Hematopoietic multipotent progenitor cell treated with erythropoietin and hydrocortisone succinate and interleukin-3 and kit ligand, for 17 days (in vitro differentiated cells): Measurements from ENCODE around the gene DAB1.

Source experiments
- DNase-seq: peaks from one replicate; pipeline ENCODE4 v3.0.0-alpha.2; 2015; ENCODE audit warnings: low spot score

Gene DAB1

GRCh38 chr1:57218487-57219079 lies 205.3 kb downstream of the DAB1 start:
- peak; percentile 61 for DNase-seq

- no peak for DNase-seq
Observed at GRCh38 chr1:57217905-57218304, 206.0 kb downstream of the DAB1 start.

- DNase-seq: no peak
Observed at GRCh38 chr1:57214951-57215575, 208.8 kb downstream of the DAB1 start.

- no peak for DNase-seq
Observed at GRCh38 chr1:57210881-57211280, 213.0 kb downstream of the DAB1 start.

GRCh38 chr1:57209495-57209894 lies 214.4 kb downstream of the DAB1 start:
- DNase-seq: no peak

- no peak for DNase-seq
Observed at GRCh38 chr1:57208741-57209302, 215.0 kb downstream of the DAB1 start.

- DNase-seq: no peak
Observed at GRCh38 chr1:57206038-57206437, 217.8 kb downstream of the DAB1 start.

- no peak for DNase-seq
Observed at GRCh38 chr1:57204942-57205787, 218.7 kb downstream of the DAB1 start.

GRCh38 chr1:57204091-57204490 lies 219.8 kb downstream of the DAB1 start:
- no peak for DNase-seq

- no peak for DNase-seq
Observed at GRCh38 chr1:57202241-57202640, 221.6 kb downstream of the DAB1 start.

GRCh38 chr1:57198912-57199311 lies 224.9 kb downstream of the DAB1 start:
- no peak for DNase-seq

- DNase-seq: no peak
Observed at GRCh38 chr1:57195436-57195941, 228.4 kb downstream of the DAB1 start.

- no peak for DNase-seq
Observed at GRCh38 chr1:57192222-57192621, 231.6 kb downstream of the DAB1 start.

- DNase-seq: no peak
Observed at GRCh38 chr1:57190898-57191297, 233.0 kb downstream of the DAB1 start.

- DNase-seq: no peak
Observed at GRCh38 chr1:57188168-57188567, 235.7 kb downstream of the DAB1 start.

- no peak for DNase-seq
Observed at GRCh38 chr1:57186455-57186854, 237.4 kb downstream of the DAB1 start.

GRCh38 chr1:57179001-57179400 lies 244.9 kb downstream of the DAB1 start:
- DNase-seq: no peak

GRCh38 chr1:57175506-57175905 lies 248.4 kb downstream of the DAB1 start:
- no peak for DNase-seq

- DNase-seq: no peak
Observed at GRCh38 chr1:57172040-57172439, 251.8 kb downstream of the DAB1 start.

- no peak for DNase-seq
Observed at GRCh38 chr1:57167997-57168396, 255.9 kb downstream of the DAB1 start.

GRCh38 chr1:57165546-57165945 lies 258.3 kb downstream of the DAB1 start:
- no peak for DNase-seq

GRCh38 chr1:57164584-57164983 lies 259.3 kb downstream of the DAB1 start:
- DNase-seq: no peak

- no peak for DNase-seq
Observed at GRCh38 chr1:57163789-57164188, 260.1 kb downstream of the DAB1 start.
